Esophagus squamous epithelium (tissue), 5 donors: ENCODE data around the gene SMIM36. TPM values are rescaled to one million over a fixed set of nuclear protein-coding genes. Genes with fewer than 3 reads are reported as not detected.

Experiments used
- DNase-seq: peaks from one replicate; lab custom pipeline; 2025; lab: John Stamatoyannopoulos, UW
- H3K27ac ChIP-seq, 4 donors: fragments of 200-600 bp; sonication (generic); one replicate each; pipeline ENCODE4 v1.5.1; 2016 to 2019; ENCODE audit warnings: mild to moderate bottlenecking in 1 of 4
- H3K27me3 ChIP-seq, 4 donors: fragments of 200-600 bp; sonication (generic); 1 replicate in 3 of 4; 2 replicates in 1 of 4; pipeline versions ENCODE4 v1.5.1 to v1.6.0; 2017 to 2021; ENCODE audit warnings: antibody characterized with exemption in 1 of 4
- H3K36me3 ChIP-seq, 3 donors: fragments of 200-600 bp; sonication (generic); one replicate each; pipeline ENCODE4 v1.5.1; 2016 to 2019
- H3K4me1 ChIP-seq, 3 donors: fragments of 200-600 bp; sonication (generic); one replicate each; pipeline ENCODE4 v1.5.1; 2017 to 2019
- H3K4me3 ChIP-seq, 4 donors: fragments of 200-600 bp; sonication (generic); 1 replicate in 3 of 4; 2 replicates in 1 of 4; pipeline ENCODE4 v1.5.1; 2016 to 2019; ENCODE audit warnings: mild to moderate bottlenecking in 2 of 4, moderate library complexity in 1 of 4
- H3K9me3 ChIP-seq, 3 donors: fragments of 200-600 bp; sonication (generic); one replicate each; pipeline ENCODE4 v1.5.1; 2016 to 2019
- CTCF ChIP-seq, 6 experiments: fragments of 450-650 bp in 4 of 6; fragments of 200-600 bp in 2 of 6; sonication (generic) in 2 of 6; IDR thresholded peaks; one replicate each; pipeline ENCODE4 v1.5.1; 2016 to 2019; ENCODE audit warnings: antibody characterized with exemption in 6 of 6, mild to moderate bottlenecking in 4 of 6, moderate library complexity in 4 of 6
- POLR2A ChIP-seq, 4 donors: fragments of 450-650 bp; IDR thresholded peaks; one replicate each; pipeline ENCODE4 v1.6.1; 2017; ENCODE audit warnings: antibody characterized with exemption in 4 of 4, mild to moderate bottlenecking in 4 of 4, moderate library complexity in 3 of 4
- WGBS, 2 donors: methylation state at CpG; one replicate each; pipeline ENCODE4 v1.1.5; 2018; 5-methylcytosine and 5-hydroxymethylcytosine counted together
- intact Hi-C: fragments of 100-400 bp; cut with DNase I; formaldehyde crosslinking; loops from one replicate; pipeline ENCODE4 v1.15.0; 2022
- total RNA-seq, 4 donors: library from RNA; depleted of rRNA; stranded (reverse); fragments of >200 nt; gene quantifications; one replicate each; pipeline ENCODE4 v1.1.0, GENCODE V29; 2016
- donor health status: DM: yes; HTN: yes; CAD: no.

Gene SMIM36
- total RNA-seq, 4 donors from 2014 or later = not detected

DNA sequence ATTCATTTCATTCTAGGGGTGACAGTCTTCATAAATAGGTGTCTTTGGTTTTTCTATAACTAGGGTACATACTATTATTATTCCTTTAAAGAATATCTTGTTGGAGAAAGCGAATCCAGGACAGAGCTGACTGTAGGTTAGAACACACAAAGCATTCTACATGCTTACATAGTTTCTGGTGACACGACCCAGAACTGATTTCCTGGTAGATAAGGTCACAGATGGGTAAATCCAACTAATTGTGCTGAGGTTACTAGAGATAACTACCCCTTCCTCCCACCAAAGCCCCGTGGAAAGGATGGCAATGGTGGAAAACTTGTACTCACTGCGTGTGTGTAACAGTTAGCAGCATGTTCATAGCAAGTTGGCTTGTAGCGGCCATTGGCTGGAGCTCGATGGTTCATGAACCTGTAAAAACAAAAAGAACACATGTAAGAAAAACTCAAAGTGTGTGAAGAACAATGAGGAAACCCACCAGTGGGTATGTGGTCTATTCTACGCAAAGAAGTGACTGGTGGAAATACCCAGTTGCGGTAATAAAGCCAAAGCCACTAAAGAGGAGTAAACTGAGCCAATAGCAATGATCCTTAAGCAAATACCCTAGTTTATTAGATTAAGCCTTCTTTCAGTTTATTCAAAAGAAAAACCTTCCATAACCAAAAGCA lies 97.3 kb downstream of the SMIM36 start:
- H3K4me1 ChIP-seq = peaks cover 0 to 5% (median 0%) of the 10 kb centered on the region in 3 donors
- H3K27me3 ChIP-seq = no peaks in the 10 kb centered on the region
- H3K4me3 ChIP-seq = no peak overlapping the region
- no peak overlapping the region for H3K27ac ChIP-seq
- TF ChIP-seq CTCF (IDR thresholded peaks at IDR 0.05) (no peak), POLR2A (IDR thresholded peaks at IDR 0.05) (no peak)
- peaks cover 0 to 43% (median 3%) of the 10 kb centered on the region in 3 donors for H3K36me3 ChIP-seq
- no peak for DNase-seq
- intact Hi-C loops = no loop called here
- H3K9me3 ChIP-seq = no peaks in the 10 kb centered on the region
- WGBS, 2 donors = 81 to 84% methylated on average over 8 of the region's 8 CpGs

GRCh38 chr17:55411463-55411855 lies 99.8 kb downstream of the SMIM36 start:
- no peak for DNase-seq
- H3K4me3 ChIP-seq = no peak overlapping the region
- no peaks in the 10 kb centered on the region for H3K9me3 ChIP-seq
- peaks cover 0 to 1% (median 0%) of the 10 kb centered on the region in 3 donors for H3K4me1 ChIP-seq
- TF ChIP-seq POLR2A (IDR thresholded peaks at IDR 0.05) (no peak), CTCF (IDR thresholded peaks at IDR 0.05) (no peak)
- no peaks in the 10 kb centered on the region for H3K27me3 ChIP-seq
- intact Hi-C loops = no loop called here
- no peak overlapping the region for H3K27ac ChIP-seq
- 77 to 84% methylated on average over 1 of the region's 1 CpG for WGBS, 2 donors
- H3K36me3 ChIP-seq = peaks cover 0 to 66% (median 3%) of the 10 kb centered on the region in 3 donors

DNA sequence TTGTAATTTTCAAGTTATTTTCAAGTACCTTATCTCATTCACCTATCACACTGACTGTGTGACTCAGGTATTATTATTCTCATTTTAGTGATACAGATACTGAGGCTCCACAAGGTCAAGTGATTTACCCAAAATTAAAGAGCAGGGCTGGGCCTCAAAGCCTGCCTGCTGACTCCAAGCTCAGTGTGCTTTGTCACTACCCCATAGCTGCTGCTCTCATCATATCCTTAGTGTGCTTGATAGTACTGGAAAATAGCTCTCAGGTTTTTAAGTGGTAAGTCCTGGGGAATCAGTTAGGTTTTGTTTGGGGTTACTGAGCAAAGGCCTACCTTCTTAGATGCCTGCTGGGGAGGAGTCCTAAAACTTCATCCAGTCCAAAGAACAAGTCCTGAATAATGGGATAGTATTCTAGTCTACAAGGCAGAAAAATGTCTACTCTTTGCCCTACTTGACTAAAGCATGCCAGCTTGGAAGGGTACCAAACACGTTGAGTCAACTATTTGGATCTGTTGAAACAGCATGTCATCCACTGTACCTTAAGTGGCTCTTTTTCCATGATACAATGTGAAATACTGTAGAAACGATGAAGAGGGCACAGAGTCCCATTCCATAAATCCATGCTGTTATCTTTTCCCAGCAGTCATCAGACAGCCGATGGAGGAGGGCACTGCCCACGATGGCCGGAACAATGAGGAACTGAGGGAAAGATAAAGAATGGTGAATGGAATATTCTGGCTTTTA lies 100.4 kb downstream of the SMIM36 start:
- H3K36me3 ChIP-seq = peaks cover 0 to 72% (median 3%) of the 10 kb centered on the region in 3 donors
- WGBS, 2 donors = 70 to 85% methylated on average over 5 of the region's 5 CpGs
- H3K9me3 ChIP-seq = no peaks in the 10 kb centered on the region
- H3K27ac ChIP-seq = no peak overlapping the region
- no peaks in the 10 kb centered on the region for H3K27me3 ChIP-seq
- intact Hi-C loops = no loop called here
- TF ChIP-seq CTCF (IDR thresholded peaks at IDR 0.05) = no peak
- no peak for TF ChIP-seq POLR2A (IDR thresholded peaks at IDR 0.05)
- H3K4me3 ChIP-seq = no peak overlapping the region
- H3K4me1 ChIP-seq = no peaks in the 10 kb centered on the region
- DNase-seq = no peak

DNA sequence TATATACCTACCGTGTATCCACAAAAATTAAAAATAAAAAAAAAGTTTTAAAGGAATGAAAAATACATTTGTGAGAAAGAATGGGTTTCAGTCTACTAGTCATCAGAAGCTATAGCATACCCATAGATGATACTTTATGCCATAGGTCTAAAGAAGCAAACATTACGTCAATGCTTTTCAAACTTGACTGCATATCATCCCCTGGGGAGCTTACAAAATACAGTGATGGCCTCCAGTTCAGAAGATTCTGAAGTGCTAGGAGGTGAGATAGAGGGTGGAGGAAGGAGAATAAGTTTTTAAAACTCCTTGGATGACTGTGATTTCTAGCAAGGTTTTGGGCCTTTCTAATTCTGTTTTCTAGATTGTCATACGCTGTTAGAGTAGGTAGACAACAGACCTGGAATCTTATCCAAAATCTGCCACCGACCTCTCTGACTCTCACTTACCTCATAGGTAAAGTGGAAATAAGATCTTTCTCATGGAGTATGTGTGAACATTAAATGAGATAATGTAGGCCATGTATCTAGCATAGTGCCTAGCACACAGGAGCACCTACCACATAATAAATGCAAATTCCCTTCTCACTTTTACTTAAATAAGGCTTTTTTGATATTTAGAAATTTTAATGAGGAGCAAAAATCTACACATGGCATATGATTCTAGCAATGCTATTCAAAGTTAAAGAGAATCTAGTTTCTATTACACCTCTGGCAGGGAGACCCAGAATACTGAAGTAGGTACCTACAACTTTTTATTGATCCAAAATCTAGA lies 102.0 kb downstream of the SMIM36 start:
- Histone ChIP-seq H3K27me3 (no peaks in the 10 kb centered on the region), H3K9me3 (no peaks in the 10 kb centered on the region), H3K36me3 (peaks cover 0 to 82% (median 3%) of the 10 kb centered on the region in 3 donors), H3K27ac (no peak overlapping the region), H3K4me3 (no peak overlapping the region), H3K4me1 (no peaks in the 10 kb centered on the region)
- no peak for DNase-seq
- TF ChIP-seq POLR2A (IDR thresholded peaks at IDR 0.05) (no peak), CTCF (IDR thresholded peaks at IDR 0.05) (no peak)
- intact Hi-C loops = loop anchor here (10.0 kb wide), 1 partner anchor 64 kb away; no protein-coding TSS in a partner anchor
- WGBS, 2 donors = 90 to 96% methylated on average over 4 of the region's 4 CpGs
